ENCODE data around the gene ABCD4.

The ABCD4 gene

DNA sequence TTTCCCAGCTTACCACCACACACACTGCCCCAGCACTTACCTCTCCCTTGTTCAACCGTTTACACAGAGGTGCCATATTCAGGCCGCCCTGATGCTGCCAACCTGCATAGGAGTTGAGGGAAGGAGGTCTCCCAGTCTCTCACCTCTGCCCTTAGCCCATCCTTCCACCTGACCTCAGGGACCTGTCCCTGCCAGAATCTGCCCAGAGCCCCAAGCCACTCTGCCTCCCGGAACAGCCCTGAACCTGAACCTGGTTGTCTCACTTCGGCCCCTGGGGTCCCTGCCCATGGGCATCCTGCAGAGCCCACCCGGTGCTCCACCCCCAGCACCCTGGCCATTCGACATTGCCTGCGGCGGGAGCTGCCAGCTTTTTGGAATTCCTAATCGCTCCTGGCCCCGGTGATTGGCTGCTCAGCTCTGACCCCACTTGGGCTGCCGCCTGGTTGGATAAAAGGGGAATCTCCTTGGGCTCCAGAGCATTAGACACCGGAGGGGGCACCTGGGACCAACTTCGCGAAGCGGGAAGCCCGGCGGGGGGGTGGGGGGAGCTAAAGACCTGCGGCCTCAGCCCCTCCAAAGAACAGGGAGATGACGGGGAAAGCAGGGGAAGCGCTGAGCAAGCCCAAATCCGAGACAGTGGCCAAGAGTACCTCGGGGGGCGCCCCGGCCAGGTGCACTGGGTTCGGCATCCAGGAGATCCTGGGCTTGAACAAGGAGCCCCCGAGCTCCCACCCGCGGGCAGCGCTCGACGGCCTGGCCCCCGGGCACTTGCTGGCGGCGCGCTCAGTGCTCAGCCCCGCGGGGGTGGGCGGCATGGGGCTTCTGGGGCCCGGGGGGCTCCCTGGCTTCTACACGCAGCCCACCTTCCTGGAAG, 63.5 kb downstream of the ABCD4 start, which contains the start of gene VSX2:
TSS of gene VSX2 (plus strand) at position 476 of the 874 bp plus-strand sequence. CDS start at position 589, 113 bp downstream.
- DNase-seq: no peak

DNA sequence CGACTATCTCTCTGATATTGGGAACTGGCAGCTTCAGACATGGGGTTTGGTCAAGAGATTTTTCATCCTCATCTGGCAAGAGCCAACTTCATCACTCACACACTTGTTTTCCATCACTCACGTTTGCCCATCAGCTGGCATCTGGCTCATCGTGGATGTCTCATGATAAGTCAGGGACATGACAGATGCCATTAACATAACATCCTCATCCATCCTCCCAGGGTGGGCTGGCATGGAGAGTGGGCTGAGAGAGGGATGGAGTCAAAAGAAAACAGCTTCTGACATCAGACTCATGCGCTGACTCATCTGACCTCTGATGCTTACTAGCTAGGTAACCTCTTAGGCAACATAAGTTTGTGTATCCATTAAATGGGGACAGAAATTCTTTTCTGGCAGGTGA, 65.3 kb downstream of the ABCD4 start:
- DNase-seq: no peak

All from nucleus accumbens (tissue), 56 donors.